Measurements from ENCODE around the gene RILPL2.
"Not testable (repeated sequence)": the region's sequence is repeated elsewhere in the genome, so short reads cannot be mapped to it uniquely, and the experiment has no call there.

Gene RILPL2

DNA sequence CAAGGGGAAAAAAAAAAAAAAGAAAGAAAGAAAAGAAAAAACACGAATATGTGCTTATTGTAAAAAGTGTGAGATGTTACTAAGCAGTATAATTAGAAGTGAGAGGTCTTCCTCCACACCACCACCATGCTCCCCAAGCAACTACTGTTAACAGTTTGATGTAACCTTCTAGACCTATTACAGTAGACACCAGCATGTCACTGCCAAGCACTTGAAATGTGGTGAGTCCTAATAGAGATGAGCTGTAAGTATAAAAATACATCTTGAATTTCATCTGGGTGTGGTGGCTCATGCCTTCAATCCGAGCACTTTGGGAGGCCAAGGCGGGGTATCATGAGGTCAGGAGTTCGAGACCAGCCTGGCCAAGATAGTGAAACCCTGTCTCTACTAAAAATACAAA, 13.4 kb upstream of the RILPL2 start:
- no peak for DNase-seq (ENCODE audit: low spot score)

- DNase-seq (ENCODE audit: low spot score): no peak
These were observed 12.8 kb upstream of the RILPL2 start for GRCh38 chr12:123449249-123449733.

GRCh38 chr12:123446333-123446713, 9.8 kb upstream of the RILPL2 start:
- no peak for DNase-seq (ENCODE audit: low spot score)

DNA sequence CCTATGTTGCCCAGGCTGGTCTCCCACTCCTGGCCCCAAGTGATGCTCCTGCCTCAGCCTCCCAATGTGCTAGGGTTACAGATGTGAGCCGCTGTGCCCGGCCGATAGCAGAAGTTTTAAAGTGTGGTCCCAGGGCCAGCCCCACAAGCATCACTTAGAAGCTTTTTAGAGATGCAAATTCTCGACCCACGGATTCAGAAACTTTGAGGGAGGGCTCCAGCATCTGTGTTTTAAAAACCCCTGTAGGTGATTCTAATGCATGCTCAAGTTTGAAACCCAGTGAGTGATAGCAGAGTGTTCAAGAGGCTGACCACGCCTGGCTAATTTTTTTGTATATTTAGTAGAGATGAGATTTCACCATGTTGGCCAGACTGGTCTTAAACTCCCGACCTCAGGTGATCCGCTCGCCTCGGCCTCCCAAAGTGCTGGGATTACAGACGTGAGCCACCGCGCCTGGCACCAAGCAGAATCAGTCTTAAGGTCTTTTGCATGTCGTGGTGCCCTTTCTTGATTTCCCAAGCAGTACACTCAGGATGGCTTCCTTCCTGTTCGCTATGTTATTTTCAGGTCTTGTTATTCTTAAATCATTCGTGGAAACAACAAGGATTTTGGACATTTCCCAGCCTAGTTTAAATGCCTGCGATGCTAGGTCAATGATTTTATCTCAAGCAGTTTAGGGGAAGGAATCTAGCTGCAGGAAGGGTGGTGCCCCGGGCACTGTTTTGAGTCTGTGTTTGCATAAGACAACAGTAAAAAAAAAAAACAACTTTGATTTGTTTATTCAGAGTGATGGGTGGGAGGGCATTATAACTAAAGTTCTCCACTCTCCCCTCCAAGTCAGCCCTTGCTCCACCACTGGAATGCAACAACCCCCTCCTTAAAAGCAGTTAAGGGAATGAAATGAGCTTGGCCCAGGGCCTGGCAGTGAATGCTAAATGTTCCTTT, 9.2 kb upstream of the RILPL2 start:
- DNase-seq (ENCODE audit: low spot score): no peak

GRCh38 chr12:123444092-123445026, 7.9 kb upstream of the RILPL2 start:
- DNase-seq (ENCODE audit: low spot score): no peak

- no peak for DNase-seq (ENCODE audit: low spot score)
These were observed 6.3 kb upstream of the RILPL2 start for GRCh38 chr12:123442774-123443173.

DNA sequence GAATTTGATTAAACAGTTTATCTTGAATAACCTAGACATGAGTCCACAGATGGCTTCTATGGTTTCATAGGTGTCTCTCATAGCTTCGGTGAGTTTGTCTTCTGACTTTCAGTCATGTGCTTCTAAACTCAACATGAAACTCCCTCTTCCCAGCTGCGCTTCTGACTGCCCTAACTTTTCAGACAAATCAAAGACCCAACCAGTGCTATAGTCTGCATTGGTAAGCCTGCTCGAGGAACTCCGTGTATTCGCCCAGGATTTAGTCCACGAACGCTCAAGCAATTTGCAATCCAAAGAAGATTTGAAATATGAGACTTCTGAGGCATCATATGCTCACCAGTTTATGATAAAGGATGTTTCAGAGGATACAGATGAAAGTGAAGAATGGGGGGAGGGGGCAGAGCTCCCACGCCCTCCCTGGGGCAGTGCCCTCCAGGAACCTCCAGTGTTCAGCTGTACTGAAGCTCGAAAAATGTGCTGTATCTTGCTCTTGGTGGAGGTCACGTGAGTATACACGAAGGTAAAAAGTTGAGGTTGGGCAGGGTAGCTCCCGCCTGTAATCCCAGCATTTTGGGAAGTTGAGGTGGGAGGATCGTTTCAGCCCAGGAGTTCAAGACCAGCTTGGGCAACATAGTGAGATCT, 5.2 kb upstream of the RILPL2 start:
- DNase-seq (ENCODE audit: low spot score): no peak

DNA sequence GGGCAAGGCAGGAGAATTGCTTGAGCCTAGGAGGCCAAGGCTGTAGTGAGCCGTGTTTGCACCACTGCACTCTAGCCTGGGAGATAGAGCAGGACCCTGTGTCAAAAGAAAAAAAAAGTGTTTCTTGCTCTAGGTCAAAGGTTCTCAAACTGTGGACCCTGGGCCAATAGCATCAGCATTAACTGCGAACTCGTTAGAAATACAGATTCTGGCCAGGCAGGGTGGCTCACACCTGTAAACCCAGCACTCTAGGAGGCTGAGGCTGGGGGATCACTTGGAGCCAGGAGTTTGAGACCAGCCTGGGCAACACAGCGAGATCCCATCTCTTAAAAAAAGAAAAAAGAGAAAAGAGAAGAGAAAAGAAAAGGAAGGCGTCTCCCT, 858 bp downstream of the RILPL2 start:
- DNase-seq (ENCODE audit: low spot score): no peak

DNA sequence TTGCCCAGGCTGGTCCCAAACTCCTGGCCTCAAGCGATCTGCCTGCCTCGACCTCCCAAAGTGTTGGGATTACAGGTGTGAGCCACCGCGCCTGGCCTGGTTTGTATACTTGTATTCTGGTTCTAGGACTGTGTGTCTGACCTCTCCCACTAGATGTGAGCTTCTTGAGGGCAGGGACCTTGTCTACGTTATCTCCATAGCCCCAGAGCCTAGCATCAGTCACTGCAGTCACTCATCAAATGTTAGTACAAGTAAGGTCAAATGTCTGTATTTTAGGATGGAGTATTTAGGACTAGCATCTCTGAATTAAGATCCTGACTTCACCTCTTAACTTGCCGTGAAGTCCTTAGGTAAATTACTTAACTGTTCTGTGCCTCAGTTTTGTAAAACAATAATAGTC, 2.9 kb downstream of the RILPL2 start:
- DNase-seq (ENCODE audit: low spot score): no peak

- not testable (repeated sequence) for DNase-seq (ENCODE audit: low spot score)
These were observed 4.3 kb downstream of the RILPL2 start for GRCh38 chr12:123431951-123432817.

DNA sequence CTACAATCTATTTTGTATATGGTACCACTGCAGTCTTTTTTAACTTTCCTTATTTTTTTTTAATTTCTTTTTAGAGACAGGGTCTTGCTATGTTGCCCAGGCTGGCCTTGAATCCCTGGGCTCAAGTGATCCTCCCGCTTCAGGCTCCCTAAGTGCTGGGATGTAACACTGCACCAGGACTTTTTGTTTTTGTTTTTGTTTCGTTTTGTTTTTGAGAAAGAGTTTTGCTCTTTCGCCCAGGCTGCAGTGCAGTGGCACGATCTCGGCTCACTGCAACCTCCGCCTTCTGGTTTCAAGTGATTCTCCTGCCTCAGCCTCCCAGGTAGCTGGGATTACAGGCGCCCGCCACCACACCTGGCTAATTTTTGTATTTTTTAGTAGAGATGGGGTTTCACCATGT, 7.4 kb downstream of the RILPL2 start:
- not testable (repeated sequence) for DNase-seq (ENCODE audit: low spot score)

GRCh38 chr12:123428591-123428990, 7.9 kb downstream of the RILPL2 start:
- DNase-seq (ENCODE audit: low spot score): no peak

DNA sequence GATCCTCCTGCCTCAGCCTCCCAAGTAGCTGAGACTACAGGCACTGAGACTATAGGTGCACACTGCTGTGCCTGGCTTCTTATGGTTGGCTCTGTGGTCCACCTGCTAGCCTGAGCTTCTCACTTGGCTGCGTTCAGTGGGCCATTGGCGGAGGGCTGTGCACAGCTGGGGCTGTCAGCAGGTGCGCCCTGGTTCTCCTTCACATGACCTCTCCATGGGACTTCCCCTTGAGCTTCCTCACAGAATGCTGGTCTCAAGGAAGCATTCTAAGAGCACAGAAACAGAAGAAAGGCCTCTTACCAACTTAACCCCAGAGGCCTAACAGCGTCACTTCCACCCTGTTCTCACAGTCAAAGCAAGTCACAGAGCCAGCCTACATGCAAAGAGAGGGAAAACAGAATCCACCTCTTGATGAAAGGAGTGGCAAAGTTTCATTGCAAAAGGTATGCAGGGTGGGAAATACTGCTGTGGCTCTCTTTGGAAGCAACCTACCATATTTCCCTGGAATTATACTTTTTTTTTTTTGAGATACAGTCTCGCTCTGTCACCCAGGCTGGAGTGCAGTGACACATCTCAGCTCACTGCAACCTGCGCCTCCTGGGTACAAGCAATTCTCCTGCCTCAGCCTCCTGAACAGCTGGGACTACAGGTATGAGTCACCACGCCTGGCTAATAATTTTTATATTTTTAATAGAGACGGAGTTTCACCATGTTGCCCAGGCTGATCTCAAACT, 9.3 kb downstream of the RILPL2 start:
- no peak for DNase-seq (ENCODE audit: low spot score)

GRCh38 chr12:123421314-123421713, 15.2 kb downstream of the RILPL2 start:
- DNase-seq (ENCODE audit: low spot score): no peak

GRCh38 chr12:123410041-123410412, 26.5 kb downstream of the RILPL2 start:
- DNase-seq (ENCODE audit: low spot score): no peak

GRCh38 chr12:123409284-123410040, 27.0 kb downstream of the RILPL2 start:
- DNase-seq (ENCODE audit: low spot score): not testable (repeated sequence)

GRCh38 chr12:123408619-123409018, 27.9 kb downstream of the RILPL2 start:
- DNase-seq (ENCODE audit: low spot score): not testable (repeated sequence)

DNA sequence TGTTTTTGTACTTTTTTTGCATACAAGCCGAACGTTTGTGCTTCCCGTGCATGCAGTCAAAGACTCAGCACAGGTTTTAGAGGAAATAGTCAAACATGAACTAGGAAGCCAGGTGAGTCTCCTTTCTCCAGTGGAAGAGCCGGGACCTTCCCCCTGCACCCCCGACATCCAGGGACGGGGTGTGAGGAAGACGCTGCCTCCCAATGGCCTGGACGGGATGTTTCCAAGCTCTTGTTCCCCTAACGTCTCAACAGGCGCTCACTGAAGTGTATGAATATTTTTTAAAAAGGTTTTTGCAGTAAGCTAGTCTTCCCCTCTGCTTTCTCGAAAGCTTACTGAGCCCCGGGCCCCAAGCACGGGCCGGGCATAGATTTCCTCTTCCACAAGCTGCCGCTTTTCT, 28.6 kb downstream of the RILPL2 start:
- not testable (repeated sequence) for DNase-seq (ENCODE audit: low spot score)

GRCh38 chr12:123407269-123407668, 29.2 kb downstream of the RILPL2 start:
- not testable (repeated sequence) for DNase-seq (ENCODE audit: low spot score)

DNA sequence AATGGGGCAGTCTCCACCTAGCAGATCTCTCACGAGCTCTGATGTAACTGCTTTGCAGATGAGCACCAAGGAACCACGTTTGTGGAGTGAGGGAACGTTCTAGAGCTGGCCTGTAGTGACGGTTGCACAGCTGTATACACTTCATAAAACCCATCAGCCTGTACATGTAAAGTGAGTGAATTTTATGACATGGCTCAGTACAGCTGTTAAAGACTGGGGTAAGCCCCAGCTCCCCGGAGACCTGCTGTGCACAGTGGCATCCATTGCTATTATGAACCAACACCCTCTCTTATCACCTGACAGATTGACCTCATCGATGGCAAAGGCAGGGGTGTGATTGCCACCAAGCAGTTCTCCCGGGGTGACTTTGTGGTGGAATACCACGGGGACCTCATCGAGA, 31.9 kb downstream of the RILPL2 start:
- no peak for DNase-seq (ENCODE audit: low spot score)
